Measurements from ENCODE around the gene CUL2. TPM values are rescaled to one million over a fixed set of nuclear protein-coding genes. Genes with fewer than 3 reads are reported as not detected.

Gene CUL2
- total and polyA plus RNA-seq, 2 of the 4 experiments (the other 2 are of a cell fraction): 18.9 to 36.6 TPM

DNA sequence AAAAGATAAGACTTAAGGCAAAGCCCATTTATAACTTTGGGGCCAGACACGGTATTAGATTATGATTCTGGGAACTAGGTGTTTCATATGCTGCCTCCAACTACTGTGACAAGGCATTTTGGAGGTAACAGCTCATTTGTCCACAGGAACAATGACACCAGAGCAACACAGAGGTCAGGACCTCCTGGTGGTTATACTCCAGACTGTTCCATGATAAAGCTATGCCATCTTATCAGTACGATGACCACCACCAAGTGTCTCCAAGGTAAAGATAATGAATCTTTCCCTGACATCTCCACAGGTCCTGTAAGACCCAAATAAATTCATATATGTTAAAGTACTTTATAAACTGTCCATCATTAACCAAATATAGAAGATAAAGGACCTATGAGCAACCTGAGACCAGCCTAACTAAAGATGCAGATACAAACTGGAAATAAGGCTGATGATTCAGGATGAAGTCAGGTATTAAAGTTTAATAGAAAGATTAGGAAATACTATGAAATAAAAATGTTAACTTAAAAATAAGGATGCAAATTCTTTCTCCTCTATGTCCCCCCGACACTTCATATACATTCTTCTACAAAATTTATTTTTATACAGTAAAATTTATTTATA lies 26.2 kb downstream of the CUL2 start:
- H3K23ac ChIP-seq (ENCODE audit: low read depth, low read length): peak overlapping the region; percentile 59; the same call in 1 of the 2 replicates
- dilution Hi-C loops (cut with HindIII; ENCODE audit: low sequenced_read_pairs, unreplicated experiment): no loop called here
- no CpG with 5 or more reads among the region's 3 CpGs for WGBS, 2 experiments (ENCODE audit: extremely low coverage in 2 of 2, insufficient read length in 1 of 2)

More for the DNA sequence above, 26.2 kb downstream of the CUL2 start:
- Histone ChIP-seq H2AK5ac (ENCODE audit: low read depth, low read length) (peak overlapping the region; percentile 35; the same call in 1 of the 2 replicates), H3K9ac (ENCODE audit: low read depth, low read length) (no peak overlapping the region), H3K4me3 (ENCODE audit: insufficient read depth, low read depth, low read length) (no peak overlapping the region), H3K27me3 (ENCODE audit: control insufficient read depth, insufficient read depth, low read length) (no peaks in the 10 kb centered on the region), H4K91ac (ENCODE audit: insufficient read depth, low read depth, low read length) (peak overlapping the region; percentile 3; the same call in 1 of the 2 replicates), H2BK15ac (ENCODE audit: low read depth, low read length) (no peak overlapping the region), H3K4ac (ENCODE audit: low read depth, low read length) (no peak overlapping the region), H3K9me3 (ENCODE audit: control insufficient read depth, insufficient read depth, low read length) (no peaks in the 10 kb centered on the region), H4K8ac (ENCODE audit: low read depth in 2 of 2, low read length in 2 of 2) (no peak overlapping the region), H3K4me1 (ENCODE audit: control insufficient read depth, insufficient read depth, low read length) (peaks cover 7% of the 10 kb centered on the region), H3K18ac (ENCODE audit: low read depth, low read length) (no peak overlapping the region), H2AFZ (replicated peaks; ENCODE audit: low read length, poor library complexity) (no peak overlapping the region), H2AK9ac (replicated peaks; ENCODE audit: low read depth, low read length, poor library complexity) (no peak overlapping the region), H2BK120ac (ENCODE audit: low read depth, low read length) (no peak overlapping the region), H4K20me1 (ENCODE audit: insufficient read depth, low read length) (peaks cover 2% of the 10 kb centered on the region; the same call in 1 of the 2 replicates), H2BK20ac (ENCODE audit: low read depth, low read length) (no peak overlapping the region), H3K56ac (ENCODE audit: extremely low read depth, insufficient read depth, low read length) (no peak overlapping the region), H2BK5ac (ENCODE audit: low read depth, low read length, poor library complexity, severe bottlenecking) (no peak overlapping the region), H3K9me1 (ENCODE audit: insufficient read depth, low read length) (peaks cover under 1% of the 10 kb centered on the region), H3K27ac (ENCODE audit: insufficient read depth, low read length) (no peak overlapping the region), H3K36me3 (ENCODE audit: control insufficient read depth, insufficient read depth, low read length) (peaks cover 17% of the 10 kb centered on the region), H4K5ac (ENCODE audit: low read depth, low read length) (no peak overlapping the region), H3K4me2 (ENCODE audit: low read depth, low read length) (no peak overlapping the region), H3K14ac (replicated peaks; ENCODE audit: low read depth, low read length) (peak overlapping the region; percentile 38; the same call in 1 of the 2 replicates), H3K79me1 (ENCODE audit: low read depth in 1 of 2, low read length in 2 of 2) (peaks cover 23 to 41% of the 10 kb centered on the region in 2 experiments)
- DNase-seq (no peak), ATAC-seq (ENCODE audit: low read depth) (no peak)
- POLR2A ChIA-PET (ENCODE audit: unreplicated experiment): no interaction called here
- intact Hi-C loops (cut with micrococcal nuclease) (no loop called here), in situ Hi-C loops (cut with MboI; ENCODE audit: low sequenced_read_pairs) (no loop called here)
- TF ChIP-seq MAZ (IDR thresholded peaks at IDR 0.05; ENCODE audit: borderline replicate concordance, low read depth, low read length) (no peak), RCOR1 (IDR thresholded peaks at IDR 0.05; ENCODE audit: insufficient replicate concordance, low read length) (no peak), FOS (IDR thresholded peaks at IDR 0.05; ENCODE audit: low read depth, low read length) (no peak), SMC3 (IDR thresholded peaks at IDR 0.05; ENCODE audit: low read depth, low read length) (no peak), MXI1 (IDR thresholded peaks at IDR 0.05; ENCODE audit: borderline replicate concordance, low read depth, low read length) (no peak), BHLHE40 (IDR thresholded peaks at IDR 0.05; ENCODE audit: low read depth, low read length) (no peak), CHD1 (IDR thresholded peaks at IDR 0.05; ENCODE audit: low read depth, low read length) (no peak), MAFK (IDR thresholded peaks at IDR 0.05; ENCODE audit: low read depth, low read length) (no peak), NFE2L2 (IDR thresholded peaks at IDR 0.05; ENCODE audit: low read depth, low read length) (no peak), RFX5 (IDR thresholded peaks at IDR 0.05; ENCODE audit: low read depth, low read length) (no peak), CEBPB (IDR thresholded peaks at IDR 0.05; ENCODE audit: low read depth, low read length) (no peak), RAD21 (IDR thresholded peaks at IDR 0.05; ENCODE audit: low read length) (no peak), POLR2A (IDR thresholded peaks at IDR 0.05; ENCODE audit: low read depth, low read length) (no peak)
- TF ChIP-seq, protein P1, sequence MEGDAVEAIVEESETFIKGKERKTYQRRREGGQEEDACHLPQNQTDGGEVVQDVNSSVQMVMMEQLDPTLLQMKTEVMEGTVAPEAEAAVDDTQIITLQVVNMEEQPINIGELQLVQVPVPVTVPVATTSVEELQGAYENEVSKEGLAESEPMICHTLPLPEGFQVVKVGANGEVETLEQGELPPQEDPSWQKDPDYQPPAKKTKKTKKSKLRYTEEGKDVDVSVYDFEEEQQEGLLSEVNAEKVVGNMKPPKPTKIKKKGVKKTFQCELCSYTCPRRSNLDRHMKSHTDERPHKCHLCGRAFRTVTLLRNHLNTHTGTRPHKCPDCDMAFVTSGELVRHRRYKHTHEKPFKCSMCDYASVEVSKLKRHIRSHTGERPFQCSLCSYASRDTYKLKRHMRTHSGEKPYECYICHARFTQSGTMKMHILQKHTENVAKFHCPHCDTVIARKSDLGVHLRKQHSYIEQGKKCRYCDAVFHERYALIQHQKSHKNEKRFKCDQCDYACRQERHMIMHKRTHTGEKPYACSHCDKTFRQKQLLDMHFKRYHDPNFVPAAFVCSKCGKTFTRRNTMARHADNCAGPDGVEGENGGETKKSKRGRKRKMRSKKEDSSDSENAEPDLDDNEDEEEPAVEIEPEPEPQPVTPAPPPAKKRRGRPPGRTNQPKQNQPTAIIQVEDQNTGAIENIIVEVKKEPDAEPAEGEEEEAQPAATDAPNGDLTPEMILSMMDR (conservative IDR thresholded peaks at IDR 0.05; ENCODE audit: low read depth, low read length): no peak
- TF ChIP-seq, protein P2, sequence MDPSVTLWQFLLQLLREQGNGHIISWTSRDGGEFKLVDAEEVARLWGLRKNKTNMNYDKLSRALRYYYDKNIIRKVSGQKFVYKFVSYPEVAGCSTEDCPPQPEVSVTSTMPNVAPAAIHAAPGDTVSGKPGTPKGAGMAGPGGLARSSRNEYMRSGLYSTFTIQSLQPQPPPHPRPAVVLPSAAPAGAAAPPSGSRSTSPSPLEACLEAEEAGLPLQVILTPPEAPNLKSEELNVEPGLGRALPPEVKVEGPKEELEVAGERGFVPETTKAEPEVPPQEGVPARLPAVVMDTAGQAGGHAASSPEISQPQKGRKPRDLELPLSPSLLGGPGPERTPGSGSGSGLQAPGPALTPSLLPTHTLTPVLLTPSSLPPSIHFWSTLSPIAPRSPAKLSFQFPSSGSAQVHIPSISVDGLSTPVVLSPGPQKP (IDR thresholded peaks at IDR 0.05; ENCODE audit: borderline replicate concordance, low read depth, low read length): no peak
- TF ChIP-seq, protein P3, sequence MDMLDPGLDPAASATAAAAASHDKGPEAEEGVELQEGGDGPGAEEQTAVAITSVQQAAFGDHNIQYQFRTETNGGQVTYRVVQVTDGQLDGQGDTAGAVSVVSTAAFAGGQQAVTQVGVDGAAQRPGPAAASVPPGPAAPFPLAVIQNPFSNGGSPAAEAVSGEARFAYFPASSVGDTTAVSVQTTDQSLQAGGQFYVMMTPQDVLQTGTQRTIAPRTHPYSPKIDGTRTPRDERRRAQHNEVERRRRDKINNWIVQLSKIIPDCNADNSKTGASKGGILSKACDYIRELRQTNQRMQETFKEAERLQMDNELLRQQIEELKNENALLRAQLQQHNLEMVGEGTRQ (IDR thresholded peaks at IDR 0.05; ENCODE audit: low read depth, low read length): no peak
- CTCF ChIA-PET: interaction anchor here (0.7 kb wide), 1 partner anchor 14 kb away, joined by 6 read pairs; no protein-coding TSS in a partner anchor
- BruUV-seq (replicated peaks): no TSS peak

Data from IMR-90 (cell line).